ENCODE data around the gene RAB34.

GRCh38 chr17:28760601-28761562 lies 43.2 kb upstream of the RAB34 start:
- TF ChIP-seq CTCF (IDR thresholded peaks at IDR 0.05): no peak
- TF ChIP-seq POLR2A (IDR thresholded peaks at IDR 0.05): no peak

Measured in esophagus squamous epithelium (tissue), 4 donors.